Suprapubic skin (tissue), 4 donors: ENCODE results near the gene LGI2. TPM values are rescaled to one million over a fixed set of nuclear protein-coding genes. Genes with fewer than 3 reads are reported as not detected.

Source experiments
- DNase-seq, 2 donors: peaks; one replicate each; pipeline ENCODE4 v3.0.0-alpha.2; 2019; ENCODE audit warnings: low spot score in 2 of 2
- H3K27ac ChIP-seq: fragments of 200-600 bp; sonication (generic); one replicate; pipeline ENCODE4 v1.5.1; 2019
- H3K27me3 ChIP-seq: fragments of 200-600 bp; sonication (generic); one replicate; pipeline ENCODE4 v1.5.1; 2019
- H3K36me3 ChIP-seq: fragments of 200-600 bp; sonication (generic); one replicate; pipeline ENCODE4 v1.5.1; 2019
- H3K4me1 ChIP-seq: fragments of 200-600 bp; sonication (generic); one replicate; pipeline ENCODE4 v1.5.1; 2019
- H3K4me3 ChIP-seq: fragments of 200-600 bp; sonication (generic); one replicate; pipeline ENCODE4 v1.5.1; 2019; ENCODE audit warnings: mild to moderate bottlenecking
- H3K9me3 ChIP-seq: fragments of 200-600 bp; sonication (generic); one replicate; pipeline ENCODE4 v1.5.1; 2019
- CTCF ChIP-seq, 2 donors: fragments of 200-600 bp in 1 of 2; fragments of 450-650 bp in 1 of 2; sonication (generic) in 1 of 2; IDR thresholded peaks; one replicate each; pipeline ENCODE4 v1.5.1; 2016 to 2019; ENCODE audit warnings: antibody characterized with exemption in 2 of 2, mild to moderate bottlenecking in 1 of 2, moderate library complexity in 1 of 2
- EP300 ChIP-seq: sonication (generic); formaldehyde crosslinking; IDR thresholded peaks from one replicate; pipeline ENCODE4 v1.6.1; 2017; ENCODE audit warnings: antibody characterized with exemption
- POLR2A ChIP-seq, 2 donors: fragments of 450-650 bp; IDR thresholded peaks; one replicate each; pipeline ENCODE4 v1.6.1; 2017; ENCODE audit warnings: antibody characterized with exemption in 2 of 2, mild to moderate bottlenecking in 2 of 2, moderate library complexity in 2 of 2
- POLR2AphosphoS5 ChIP-seq, 3 donors: sonication (generic); formaldehyde crosslinking; IDR thresholded peaks; one replicate each; pipeline ENCODE4 v1.6.1; 2017; ENCODE audit warnings: antibody characterized with exemption in 3 of 3
- WGBS: methylation state at CpG from one replicate; pipeline ENCODE4 v1.1.5; 2018; 5-methylcytosine and 5-hydroxymethylcytosine counted together
- total RNA-seq, 4 donors: library from RNA; depleted of rRNA; stranded (reverse); fragments of >200 nt; gene quantifications; one replicate each; pipeline ENCODE4 v1.1.0, GENCODE V29; 2016

LGI2 gene
- total RNA-seq, 4 donors from 2014 or later: 0.26 to 0.72 (median 0.50) TPM

DNA sequence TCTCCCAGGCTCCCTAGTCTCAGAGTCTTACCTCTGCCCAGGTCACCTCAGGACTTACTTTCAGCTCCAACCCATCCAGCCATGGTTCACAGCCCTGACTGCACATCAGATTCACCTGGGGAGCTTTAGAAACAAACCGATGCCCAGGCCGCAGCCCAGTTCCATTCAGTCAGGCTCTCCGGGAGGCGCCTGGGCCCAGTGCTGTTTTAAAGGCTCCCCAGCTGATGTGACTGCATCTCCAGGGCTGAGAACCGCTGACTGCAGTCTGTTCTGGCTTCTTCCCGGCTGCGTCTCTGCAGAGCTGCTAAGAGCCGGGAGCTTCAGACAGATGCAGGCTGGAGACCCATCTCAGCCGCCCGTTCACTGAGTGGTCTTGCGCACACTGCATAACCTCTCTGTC lies 44.4 kb upstream of the LGI2 start:
- no peak overlapping the region for H3K4me3 ChIP-seq
- H3K27ac ChIP-seq: no peak overlapping the region
- WGBS: 71% methylated on average over 5 of the region's 11 CpGs
- no peaks in the 10 kb centered on the region for H3K27me3 ChIP-seq
- H3K9me3 ChIP-seq: no peaks in the 10 kb centered on the region
- no peaks in the 10 kb centered on the region for H3K4me1 ChIP-seq
- no peak for DNase-seq
- TF ChIP-seq POLR2AphosphoS5 (IDR thresholded peaks at IDR 0.05) (no peak), EP300 (no peak), POLR2A (IDR thresholded peaks at IDR 0.05) (no peak), CTCF (IDR thresholded peaks at IDR 0.05) (no peak)
- no peaks in the 10 kb centered on the region for H3K36me3 ChIP-seq

GRCh38 chr4:25070545-25070944 lies 39.8 kb upstream of the LGI2 start:
- no peaks in the 10 kb centered on the region for H3K4me1 ChIP-seq

GRCh38 chr4:25069014-25069413 lies 38.3 kb upstream of the LGI2 start:
- no peaks in the 10 kb centered on the region for H3K4me1 ChIP-seq
- DNase-seq: no peak
- H3K27me3 ChIP-seq: no peaks in the 10 kb centered on the region
- no peak for TF ChIP-seq CTCF (IDR thresholded peaks at IDR 0.05)
- TF ChIP-seq EP300: no peak
- TF ChIP-seq POLR2AphosphoS5 (IDR thresholded peaks at IDR 0.05): no peak
- TF ChIP-seq POLR2A (IDR thresholded peaks at IDR 0.05): no peak
- no peaks in the 10 kb centered on the region for H3K9me3 ChIP-seq
- H3K36me3 ChIP-seq: no peaks in the 10 kb centered on the region
- H3K4me3 ChIP-seq: no peak overlapping the region
- WGBS: 86% methylated on average over 3 of the region's 3 CpGs
- H3K27ac ChIP-seq: no peak overlapping the region

More at GRCh38 chr4:25070545-25070944, 39.8 kb upstream of the LGI2 start:
- 88% methylated on average over 3 of the region's 3 CpGs for WGBS
- Histone ChIP-seq H3K36me3 (no peaks in the 10 kb centered on the region), H3K27ac (no peak overlapping the region), H3K4me3 (no peak overlapping the region), H3K9me3 (no peaks in the 10 kb centered on the region), H3K27me3 (no peaks in the 10 kb centered on the region)
- no peak for DNase-seq
- TF ChIP-seq POLR2A (IDR thresholded peaks at IDR 0.05): no peak
- no peak for TF ChIP-seq EP300
- no peak for TF ChIP-seq CTCF (IDR thresholded peaks at IDR 0.05)
- no peak for TF ChIP-seq POLR2AphosphoS5 (IDR thresholded peaks at IDR 0.05)

- no peak for DNase-seq
Measured at GRCh38 chr4:25068386-25068785, 37.6 kb upstream of the LGI2 start.

More at GRCh38 chr4:25068386-25068785, 37.6 kb upstream of the LGI2 start:
- Histone ChIP-seq H3K9me3 (no peaks in the 10 kb centered on the region), H3K4me1 (no peaks in the 10 kb centered on the region), H3K4me3 (no peak overlapping the region), H3K27me3 (no peaks in the 10 kb centered on the region), H3K27ac (no peak overlapping the region), H3K36me3 (no peaks in the 10 kb centered on the region)
- WGBS: 85% methylated on average over 3 of the region's 3 CpGs
- no peak for TF ChIP-seq CTCF (IDR thresholded peaks at IDR 0.05)
- no peak for TF ChIP-seq POLR2A (IDR thresholded peaks at IDR 0.05)
- TF ChIP-seq EP300: no peak
- TF ChIP-seq POLR2AphosphoS5 (IDR thresholded peaks at IDR 0.05): no peak
